Activated T-helper 2 cell treated with anti-CD3 and anti-CD28 coated beads, Interferon-gamma antibody, Interleukin-2, Interleukin-4, amounts not matched to agents 10 μg/mL and 5 μg/mL and 100 μg/mL, durations not matched to agents 14 hours and 24 hours and 36 hours (primary cell): Measurements from ENCODE around the gene HDDC2. TPM values are rescaled to one million over a fixed set of nuclear protein-coding genes. Genes with fewer than 3 reads are reported as not detected.

Experiments
- DNase-seq: peaks from one replicate; pipeline ENCODE4 v3.0.0; 2021; ENCODE audit warnings: low spot score
- H3K27ac Mint-ChIP-seq: one replicate; pipeline ENCODE4 v1.8.0; 2021; ENCODE audit warnings: mixed read lengths
- H3K27me3 Mint-ChIP-seq: one replicate; pipeline ENCODE4 v1.8.0; 2021; ENCODE audit warnings: low read depth, mixed read lengths
- H3K36me3 Mint-ChIP-seq: one replicate; pipeline ENCODE4 v1.8.0; 2021; ENCODE audit warnings: low read depth, mixed read lengths
- H3K4me1 Mint-ChIP-seq: one replicate; pipeline ENCODE4 v1.8.0; 2021; ENCODE audit warnings: low read depth, mixed read lengths
- H3K4me3 Mint-ChIP-seq: one replicate; pipeline ENCODE4 v1.8.0; 2021; ENCODE audit warnings: low read depth, mild to moderate bottlenecking, moderate library complexity, mixed read lengths
- H3K9me3 Mint-ChIP-seq: one replicate; pipeline ENCODE4 v1.8.0; 2021; ENCODE audit warnings: mixed read lengths
- intact Hi-C: fragments of 100-400 bp; cut with micrococcal nuclease; formaldehyde crosslinking; loops from one replicate; pipeline ENCODE4 v1.15.1; 2023
- total RNA-seq: library from RNA; stranded (reverse); gene quantifications from 2 replicates; pipeline ENCODE4 v1.2.3, GENCODE V29; 2022

HDDC2 gene
- total RNA-seq, 1 donor from 2014 or later, result 78.3 TPM

- H3K27me3 Mint-ChIP-seq, result no peaks in the 10 kb centered on the region
- H3K27ac Mint-ChIP-seq, result no peak overlapping the region
- no peak for DNase-seq
- intact Hi-C loops, result no loop called here
- peaks cover 68% of the 10 kb centered on the region for H3K36me3 Mint-ChIP-seq
- peaks cover 23% of the 10 kb centered on the region for H3K4me1 Mint-ChIP-seq
- H3K4me3 Mint-ChIP-seq, result no peak overlapping the region
- peaks cover under 1% of the 10 kb centered on the region for H3K9me3 Mint-ChIP-seq
Measured at GRCh38 chr6:125275779-125276178, 26.0 kb downstream of the HDDC2 start.

- no peak overlapping the region for H3K27ac Mint-ChIP-seq
Measured at GRCh38 chr6:125274935-125275334, 26.8 kb downstream of the HDDC2 start.

DNA sequence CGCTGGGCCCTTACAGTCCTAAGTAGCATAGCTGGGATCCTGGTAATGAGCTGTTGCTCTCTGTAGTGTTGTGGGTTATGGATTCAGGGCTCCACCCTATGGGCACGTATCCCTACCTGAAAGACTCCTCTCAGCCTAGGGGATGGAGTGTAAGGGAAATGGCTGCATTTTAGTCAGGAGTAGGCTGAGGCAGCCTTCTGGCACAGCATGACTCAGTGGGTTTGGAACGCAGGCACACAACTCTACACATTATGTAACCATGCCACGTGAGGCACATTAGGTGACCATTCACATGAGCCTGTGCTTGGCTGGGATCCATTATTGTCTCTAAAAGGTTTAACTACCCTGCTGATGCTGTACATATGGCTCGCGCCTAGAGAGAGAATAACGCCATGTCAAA, 27.8 kb downstream of the HDDC2 start:
- Mint-ChIP-seq H3K9me3 (no peaks in the 10 kb centered on the region), H3K36me3 (peaks cover 52% of the 10 kb centered on the region), H3K4me1 (peaks cover 20% of the 10 kb centered on the region), H3K27me3 (no peaks in the 10 kb centered on the region), H3K4me3 (no peak overlapping the region), H3K27ac (no peak overlapping the region)
- DNase-seq, result no peak
- intact Hi-C loops, result no loop called here

More at GRCh38 chr6:125274935-125275334, 26.8 kb downstream of the HDDC2 start:
- Mint-ChIP-seq H3K27me3 (no peaks in the 10 kb centered on the region), H3K36me3 (peaks cover 60% of the 10 kb centered on the region), H3K4me3 (no peak overlapping the region), H3K9me3 (no peaks in the 10 kb centered on the region), H3K4me1 (peaks cover 23% of the 10 kb centered on the region)
- DNase-seq, result no peak
- intact Hi-C loops, result no loop called here

- Mint-ChIP-seq H3K9me3 (no peaks in the 10 kb centered on the region), H3K27me3 (no peaks in the 10 kb centered on the region), H3K27ac (no peak overlapping the region), H3K4me3 (no peak overlapping the region), H3K4me1 (peaks cover 14% of the 10 kb centered on the region), H3K36me3 (peaks cover 47% of the 10 kb centered on the region)
- intact Hi-C loops, result no loop called here
- no peak for DNase-seq
Measured at GRCh38 chr6:125273251-125273650, 28.5 kb downstream of the HDDC2 start.

- Mint-ChIP-seq H3K9me3 (no peaks in the 10 kb centered on the region), H3K4me1 (peaks cover 12% of the 10 kb centered on the region), H3K27ac (no peak overlapping the region), H3K27me3 (no peaks in the 10 kb centered on the region), H3K4me3 (no peak overlapping the region), H3K36me3 (peaks cover 37% of the 10 kb centered on the region)
- intact Hi-C loops, result no loop called here
- DNase-seq, result no peak
Measured at GRCh38 chr6:125271486-125272159, 30.1 kb downstream of the HDDC2 start.

DNA sequence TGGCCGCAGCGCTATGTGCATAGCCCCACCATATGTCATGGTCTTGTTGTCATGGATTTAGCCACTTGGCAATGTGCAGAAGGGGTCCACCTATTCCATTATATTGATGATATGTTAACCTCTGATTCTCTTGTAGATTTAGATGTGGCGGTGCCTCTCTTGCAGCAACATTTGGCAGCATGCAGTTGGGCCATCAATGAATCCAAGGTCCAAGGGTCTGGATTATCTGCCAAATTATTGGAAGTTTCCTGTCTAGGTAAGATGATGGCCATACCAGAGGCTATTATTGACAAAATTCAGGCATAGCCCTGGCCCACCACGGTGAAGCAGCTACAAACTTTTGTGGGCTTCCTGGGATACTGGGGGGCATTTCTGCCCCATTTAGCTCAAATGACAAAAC, 31.4 kb downstream of the HDDC2 start:
- Mint-ChIP-seq H3K36me3 (peaks cover 26% of the 10 kb centered on the region), H3K9me3 (no peaks in the 10 kb centered on the region), H3K4me1 (peaks cover 1% of the 10 kb centered on the region), H3K4me3 (no peak overlapping the region), H3K27ac (no peak overlapping the region), H3K27me3 (no peaks in the 10 kb centered on the region)
- intact Hi-C loops, result no loop called here
- DNase-seq, result no peak

DNA sequence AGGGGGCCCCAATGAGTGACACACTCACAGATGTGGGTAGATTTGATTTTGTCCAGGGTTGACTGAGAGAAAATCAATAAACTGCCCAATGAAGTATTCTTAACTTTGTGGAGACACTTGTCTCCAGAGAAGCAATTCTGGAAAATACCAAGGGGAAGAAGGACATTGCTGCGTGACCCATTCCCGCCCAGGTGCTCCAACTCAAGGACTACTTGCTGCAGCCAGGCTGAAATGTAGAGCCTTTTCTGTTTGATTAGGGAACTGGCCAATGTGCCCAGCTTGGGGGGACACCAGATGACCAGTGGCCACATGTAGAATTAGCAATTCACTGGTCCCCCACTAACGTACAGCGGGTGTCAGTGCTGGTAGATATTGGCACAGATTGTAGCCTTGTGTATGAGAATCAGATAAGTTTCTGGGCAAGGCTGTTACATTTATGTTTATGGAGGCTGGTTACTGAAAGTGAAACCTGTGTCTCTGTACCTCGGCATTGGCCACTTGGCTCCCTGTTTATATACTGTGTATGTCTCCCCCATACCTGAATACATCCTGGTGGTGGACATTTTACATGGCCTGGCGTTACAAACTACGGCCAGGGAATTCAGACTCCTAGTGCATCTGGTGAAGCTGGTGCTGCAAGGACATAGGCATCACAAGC, 32.3 kb downstream of the HDDC2 start:
- H3K27me3 Mint-ChIP-seq, result no peaks in the 10 kb centered on the region
- no peaks in the 10 kb centered on the region for H3K4me1 Mint-ChIP-seq
- no peak for DNase-seq
- no peak overlapping the region for H3K27ac Mint-ChIP-seq
- peaks cover 19% of the 10 kb centered on the region for H3K36me3 Mint-ChIP-seq
- H3K9me3 Mint-ChIP-seq, result no peaks in the 10 kb centered on the region
- H3K4me3 Mint-ChIP-seq, result no peak overlapping the region
- intact Hi-C loops, result no loop called here

GRCh38 chr6:125268765-125269164, 33.0 kb downstream of the HDDC2 start:
- H3K9me3 Mint-ChIP-seq, result no peaks in the 10 kb centered on the region
- no peaks in the 10 kb centered on the region for H3K27me3 Mint-ChIP-seq
- intact Hi-C loops, result no loop called here
- H3K36me3 Mint-ChIP-seq, result peaks cover 19% of the 10 kb centered on the region
- no peaks in the 10 kb centered on the region for H3K4me1 Mint-ChIP-seq
- H3K4me3 Mint-ChIP-seq, result no peak overlapping the region
- no peak for DNase-seq
- H3K27ac Mint-ChIP-seq, result no peak overlapping the region

- no peak overlapping the region for H3K27ac Mint-ChIP-seq
- intact Hi-C loops, result no loop called here
- H3K36me3 Mint-ChIP-seq, result peaks cover 15% of the 10 kb centered on the region
- H3K4me1 Mint-ChIP-seq, result no peaks in the 10 kb centered on the region
- H3K9me3 Mint-ChIP-seq, result no peaks in the 10 kb centered on the region
- H3K27me3 Mint-ChIP-seq, result no peaks in the 10 kb centered on the region
- no peak overlapping the region for H3K4me3 Mint-ChIP-seq
- no peak for DNase-seq
Measured at GRCh38 chr6:125267806-125268523, 33.8 kb downstream of the HDDC2 start.

GRCh38 chr6:125264476-125264875, 37.3 kb downstream of the HDDC2 start:
- no peak for DNase-seq
- H3K27me3 Mint-ChIP-seq, result no peaks in the 10 kb centered on the region
- intact Hi-C loops, result no loop called here
- no peak overlapping the region for H3K4me3 Mint-ChIP-seq
- H3K9me3 Mint-ChIP-seq, result no peaks in the 10 kb centered on the region
- H3K36me3 Mint-ChIP-seq, result no peaks in the 10 kb centered on the region
- H3K4me1 Mint-ChIP-seq, result no peaks in the 10 kb centered on the region
- no peak overlapping the region for H3K27ac Mint-ChIP-seq

DNA sequence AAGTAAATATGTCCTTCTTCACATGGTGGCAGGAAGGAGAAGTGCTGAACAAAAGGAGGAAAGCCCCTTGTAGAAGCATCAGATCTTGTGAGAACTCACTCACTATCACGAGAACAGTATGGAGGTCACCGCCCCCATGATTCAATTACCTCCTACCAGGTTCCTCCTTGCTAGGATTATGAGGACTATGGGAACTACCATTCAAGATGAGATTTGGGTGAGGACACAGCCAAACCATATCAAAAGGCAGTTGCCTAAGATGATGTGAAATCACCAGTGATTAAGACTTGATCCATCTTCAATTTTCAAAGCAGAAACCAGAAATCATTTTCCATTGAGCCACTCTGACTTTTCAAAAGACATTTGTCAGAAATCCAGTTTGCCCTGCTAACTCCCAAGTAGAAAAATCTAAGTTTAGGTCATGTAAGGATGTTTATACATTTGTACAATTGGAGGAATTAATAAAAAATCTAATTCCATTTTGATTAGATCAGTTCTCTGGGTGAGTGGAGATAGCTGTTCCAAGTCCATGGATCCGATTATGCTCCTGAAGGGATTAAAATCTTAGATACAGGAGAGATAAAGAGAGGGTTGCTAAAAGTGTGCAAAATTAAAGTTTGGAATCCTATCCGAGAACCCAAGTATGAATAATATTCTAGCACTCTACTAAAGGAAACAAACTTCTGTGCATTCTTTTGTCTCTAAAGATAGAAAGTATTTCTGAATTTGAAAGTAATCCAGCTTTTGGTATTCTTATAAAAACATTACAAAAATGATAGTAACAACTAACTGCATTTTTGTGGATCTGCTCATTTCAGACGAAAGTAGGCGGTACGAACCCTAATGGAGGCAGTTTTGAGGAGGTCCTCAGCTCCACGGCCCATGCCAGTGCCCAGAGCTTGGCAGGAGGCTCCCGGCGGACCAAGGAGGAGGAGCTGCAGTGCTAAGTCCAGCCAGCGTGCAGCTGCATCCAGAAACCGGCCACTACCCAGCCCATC, 39.5 kb downstream of the HDDC2 start:
- Mint-ChIP-seq H3K36me3 (no peaks in the 10 kb centered on the region), H3K9me3 (no peaks in the 10 kb centered on the region), H3K4me1 (no peaks in the 10 kb centered on the region), H3K27me3 (no peaks in the 10 kb centered on the region), H3K27ac (no peak overlapping the region), H3K4me3 (no peak overlapping the region)
- intact Hi-C loops, result no loop called here
- DNase-seq, result no peak

DNA sequence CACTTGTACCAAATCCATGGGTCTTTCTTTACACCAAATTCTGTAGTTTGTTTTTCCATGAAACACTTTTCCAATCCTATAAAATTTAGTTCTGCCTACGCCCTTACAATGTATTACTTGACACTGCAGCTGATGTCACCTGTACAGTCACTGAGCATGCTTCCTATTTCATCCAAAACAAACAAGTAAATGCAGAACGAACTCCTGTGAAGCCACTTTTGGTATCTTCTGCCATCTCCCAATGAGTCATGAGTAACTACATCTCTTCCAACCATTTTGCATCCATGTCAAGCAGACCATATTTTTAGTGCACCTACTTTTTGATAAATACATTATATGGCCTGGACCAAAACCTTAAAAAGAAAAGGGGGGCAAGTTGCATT, 42.4 kb downstream of the HDDC2 start:
- no peaks in the 10 kb centered on the region for H3K27me3 Mint-ChIP-seq
- no peak for DNase-seq
- intact Hi-C loops, result no loop called here
- H3K27ac Mint-ChIP-seq, result no peak overlapping the region
- no peaks in the 10 kb centered on the region for H3K9me3 Mint-ChIP-seq
- H3K4me3 Mint-ChIP-seq, result no peak overlapping the region
- H3K4me1 Mint-ChIP-seq, result no peaks in the 10 kb centered on the region
- H3K36me3 Mint-ChIP-seq, result no peaks in the 10 kb centered on the region
